NAMALWA (cell line): ENCODE data around the gene PGPEP1.
A peak's percentile ranks its signal among the peaks of the same experiment; 100 is the strongest.

Source experiments
- DNase-seq: peaks from one replicate; pipeline ENCODE4 v3.0.0-alpha.2; 2015; ENCODE audit warnings: low spot score

PGPEP1 gene

GRCh38 chr19:18340190-18340989 is at the start of gene PGPEP1:
PGPEP1 (plus strand) TSS chr19:18340598; CDS start chr19:18340682, 84 bp downstream.
- DNase-seq: peak; percentile 78

GRCh38 chr19:18291019-18291524 is 49.3 kb upstream of the PGPEP1 start:
- no peak for DNase-seq

- DNase-seq: peak; percentile 72
Observed at GRCh38 chr19:18291590-18292461, 48.6 kb upstream of the PGPEP1 start.

- DNase-seq: no peak
Observed at GRCh38 chr19:18292462-18292809, 48.0 kb upstream of the PGPEP1 start.

GRCh38 chr19:18292810-18293641 is 47.4 kb upstream of the PGPEP1 start:
- peak; percentile 32 for DNase-seq

- DNase-seq: no peak
Observed at GRCh38 chr19:18293642-18294466, 46.5 kb upstream of the PGPEP1 start.

- DNase-seq: no peak
Observed at GRCh38 chr19:18294467-18294864, 45.9 kb upstream of the PGPEP1 start.

GRCh38 chr19:18295034-18295451 is 45.4 kb upstream of the PGPEP1 start:
- DNase-seq: no peak

- no peak for DNase-seq
Observed at GRCh38 chr19:18297308-18297707, 43.1 kb upstream of the PGPEP1 start.

GRCh38 chr19:18298601-18299000 is 41.8 kb upstream of the PGPEP1 start:
- DNase-seq: no peak

- no peak for DNase-seq
Observed at GRCh38 chr19:18299654-18300053, 40.7 kb upstream of the PGPEP1 start.

GRCh38 chr19:18300930-18301717 is 39.3 kb upstream of the PGPEP1 start:
- DNase-seq: no peak

GRCh38 chr19:18301718-18302111 is 38.7 kb upstream of the PGPEP1 start:
- no peak for DNase-seq

GRCh38 chr19:18304208-18304457 is 36.3 kb upstream of the PGPEP1 start:
- DNase-seq: no peak

- DNase-seq: peak; percentile 86
Observed at GRCh38 chr19:18304458-18305310, 35.7 kb upstream of the PGPEP1 start.

GRCh38 chr19:18306209-18306887 is 34.0 kb upstream of the PGPEP1 start:
- DNase-seq: peak; percentile 42

GRCh38 chr19:18306888-18307260 is 33.5 kb upstream of the PGPEP1 start:
- DNase-seq: peak; percentile 63

GRCh38 chr19:18307271-18307681 is 33.1 kb upstream of the PGPEP1 start:
- DNase-seq: no peak
